GM12891 (cell line): Measurements from ENCODE around the gene CHST9.

Experiments used
- DNase-seq: peaks from one replicate; pipeline ENCODE4 v3.0.0; 2011; ENCODE audit warnings: low spot score; ENCODE audit not compliant: insufficient read length
- FAIRE-seq: peaks from 2 replicates; lab custom pipeline; 2011; peaks lifted over from hg19 to GRCh38; lab: Jason Lieb, UNC
- PAX5 ChIP-seq: IDR thresholded peaks from 2 replicates; pipeline ENCODE4 v1.6.1; 2011; ENCODE audit warnings: low read length, moderate library complexity, mild to moderate bottlenecking; ENCODE audit not compliant: insufficient read depth, severe bottlenecking
- POLR2A ChIP-seq: IDR thresholded peaks from 2 replicates; pipeline ENCODE4 v1.6.1; 2011; ENCODE audit warnings: low read depth, low read length, control low read depth
- POLR2AphosphoS5 ChIP-seq: IDR thresholded peaks from 2 replicates; pipeline ENCODE4 v1.6.1; 2011; ENCODE audit warnings: low read depth, low read length, control low read depth
- POU2F2 ChIP-seq: IDR thresholded peaks from 2 replicates; pipeline ENCODE4 v1.6.1; 2011; ENCODE audit warnings: low read depth, mild to moderate bottlenecking, control low read depth, low read length, moderate library complexity
- SPI1 ChIP-seq: IDR thresholded peaks from 2 replicates; pipeline ENCODE4 v1.6.1; 2011; ENCODE audit warnings: low read depth, low read length, control low read depth
- TAF1 ChIP-seq: IDR thresholded peaks from 2 replicates; pipeline ENCODE4 v1.6.1; 2011; ENCODE audit warnings: low read depth, low read length, control low read depth

Gene CHST9

GRCh38 chr18:27014841-27015240 lies 170.3 kb downstream of the CHST9 start:
- FAIRE-seq (no peak), DNase-seq (no peak)
- TF ChIP-seq POLR2AphosphoS5 (no peak), SPI1 (no peak), POLR2A (no peak), PAX5 (no peak), TAF1 (no peak), POU2F2 (no peak)

- DNase-seq (no peak), FAIRE-seq (no peak)
- TF ChIP-seq POLR2AphosphoS5, result no peak
- no peak for TF ChIP-seq PAX5
- TF ChIP-seq POU2F2, result no peak
- TF ChIP-seq SPI1, result no peak
- TF ChIP-seq POLR2A, result no peak
- no peak for TF ChIP-seq TAF1
Measured at GRCh38 chr18:27010784-27011183, 174.3 kb downstream of the CHST9 start.

GRCh38 chr18:27009293-27009692 lies 175.8 kb downstream of the CHST9 start:
- DNase-seq, result no peak
- TF ChIP-seq POLR2A, result no peak
- no peak for TF ChIP-seq POLR2AphosphoS5
- no peak for FAIRE-seq

- FAIRE-seq (no peak), DNase-seq (no peak)
- TF ChIP-seq POLR2AphosphoS5 (no peak), PAX5 (no peak), SPI1 (no peak), POU2F2 (no peak), TAF1 (no peak)
Measured at GRCh38 chr18:27008575-27008974, 176.5 kb downstream of the CHST9 start.

- FAIRE-seq (no peak), DNase-seq (no peak)
- no peak for TF ChIP-seq POU2F2
- TF ChIP-seq SPI1, result no peak
- no peak for TF ChIP-seq POLR2AphosphoS5
- no peak for TF ChIP-seq TAF1
- no peak for TF ChIP-seq POLR2A
- TF ChIP-seq PAX5, result no peak
Measured at GRCh38 chr18:27007880-27008279, 177.2 kb downstream of the CHST9 start.

GRCh38 chr18:27005589-27005988 lies 179.5 kb downstream of the CHST9 start:
- DNase-seq, result no peak
- no peak for TF ChIP-seq TAF1
- no peak for TF ChIP-seq POLR2AphosphoS5
- TF ChIP-seq PAX5, result no peak
- TF ChIP-seq SPI1, result no peak
- TF ChIP-seq POLR2A, result no peak
- FAIRE-seq, result no peak

- no peak for TF ChIP-seq POLR2AphosphoS5
- no peak for TF ChIP-seq SPI1
- no peak for TF ChIP-seq PAX5
- no peak for TF ChIP-seq TAF1
- no peak for TF ChIP-seq POLR2A
- TF ChIP-seq POU2F2, result no peak
- FAIRE-seq (no peak), DNase-seq (no peak)
Measured at GRCh38 chr18:27004056-27004829, 180.9 kb downstream of the CHST9 start.

GRCh38 chr18:26999797-27000196 lies 185.3 kb downstream of the CHST9 start:
- DNase-seq (no peak), FAIRE-seq (no peak)
- TF ChIP-seq SPI1, result no peak
- no peak for TF ChIP-seq TAF1
- TF ChIP-seq POLR2AphosphoS5, result no peak
- no peak for TF ChIP-seq POU2F2
- TF ChIP-seq PAX5, result no peak
- TF ChIP-seq POLR2A, result no peak

- TF ChIP-seq POLR2A (no peak), SPI1 (no peak), POU2F2 (no peak), TAF1 (no peak), PAX5 (no peak), POLR2AphosphoS5 (no peak)
- no peak for FAIRE-seq
- DNase-seq, result no peak
Measured at GRCh38 chr18:26993568-26993967, 191.5 kb downstream of the CHST9 start.

- DNase-seq (no peak), FAIRE-seq (peak; percentile 9)
- TF ChIP-seq POU2F2 (no peak), PAX5 (no peak), TAF1 (no peak), POLR2A (no peak), POLR2AphosphoS5 (no peak), SPI1 (no peak)
Measured at GRCh38 chr18:26992926-26993325, 192.2 kb downstream of the CHST9 start.
